Fibroblast of skin of right quadriceps (primary cell): Measurements from ENCODE around the gene GSTT2B.
A peak's percentile ranks its signal among the peaks of the same experiment; 100 is the strongest.
"Not testable (repeated sequence)": the region's sequence is repeated elsewhere in the genome, so short reads cannot be mapped to it uniquely, and the experiment has no call there.

Source experiments
- DNase-seq: peaks from one replicate; pipeline ENCODE4 v3.0.0-alpha.2; 2013

The GSTT2B gene

DNA sequence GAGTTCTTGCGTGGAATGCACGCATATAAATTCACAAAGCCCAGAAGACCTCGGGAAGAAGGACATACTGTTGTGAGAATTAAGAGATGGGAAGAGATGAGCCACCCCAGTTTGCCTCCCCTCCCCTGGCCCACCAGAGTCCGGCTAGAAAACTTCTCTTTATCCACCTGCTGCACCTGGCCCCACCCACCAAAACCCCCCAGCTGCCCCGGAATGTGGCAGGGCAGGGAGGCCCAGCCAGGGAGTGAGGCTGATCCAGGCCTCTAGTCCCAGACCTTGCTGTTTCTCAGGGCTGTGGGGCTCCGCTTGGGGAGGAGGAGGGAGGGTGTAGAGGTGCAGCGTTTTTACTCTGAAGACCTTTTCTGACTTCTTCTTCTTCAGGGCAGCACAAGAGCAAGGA is 19.6 kb upstream of the GSTT2B start:
- not testable (repeated sequence) for DNase-seq

DNA sequence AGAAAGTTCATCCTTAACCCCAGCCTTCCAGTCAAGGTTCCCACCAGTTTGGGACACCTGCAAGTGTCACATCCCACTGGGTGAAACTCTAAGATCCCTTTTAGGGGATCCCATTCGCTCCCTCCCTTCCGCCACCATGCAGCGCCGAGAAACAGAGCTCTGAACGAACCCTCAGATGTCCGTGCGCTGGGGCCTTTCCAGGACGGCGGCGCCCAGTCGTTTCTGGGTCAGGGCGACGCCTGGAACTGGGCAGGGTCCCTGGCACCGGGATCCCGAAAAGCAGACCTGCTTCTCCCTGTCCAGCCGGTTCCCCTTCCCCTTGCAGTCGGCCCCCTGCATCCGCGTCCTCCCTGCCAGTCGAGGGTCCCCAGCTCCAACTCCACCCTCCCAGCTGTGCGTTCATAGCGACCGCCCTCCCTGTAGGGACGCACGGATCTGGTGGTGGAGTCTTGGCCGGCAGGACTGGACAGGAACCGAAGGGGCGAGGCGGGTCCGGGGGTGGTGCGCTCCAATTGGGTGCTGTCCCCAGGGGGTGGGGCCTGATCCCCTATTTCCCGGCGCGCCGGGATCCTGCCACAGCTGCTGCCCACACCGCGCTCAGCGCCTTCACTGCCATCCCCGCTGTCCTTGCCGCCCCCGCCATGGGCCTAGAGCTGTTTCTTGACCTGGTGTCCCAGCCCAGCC is 18.7 kb upstream of the GSTT2B start, which contains the start of gene GSTT2:
Gene GSTT2 (plus strand): TSS at position 578 of the 684 bp plus-strand sequence.
- DNase-seq: not testable (repeated sequence)

DNA sequence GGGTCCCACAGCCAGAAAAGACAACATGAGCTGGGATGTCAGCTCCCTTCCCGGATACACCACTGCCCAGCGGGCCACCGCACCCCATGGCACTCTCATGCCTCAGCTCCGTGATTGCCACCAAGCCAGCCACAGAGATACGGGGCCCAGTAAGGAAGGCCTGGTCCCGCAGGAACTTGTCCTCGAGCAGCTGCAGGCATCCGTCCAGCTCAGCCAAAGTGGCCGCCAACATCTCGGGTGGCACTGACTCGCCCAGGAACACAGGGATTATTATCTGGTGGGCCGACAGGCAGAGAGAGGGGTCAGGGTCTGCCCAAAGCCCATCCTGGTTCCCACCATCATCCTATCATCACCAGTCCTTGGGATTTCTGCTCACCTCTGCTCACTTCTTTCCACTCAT is 16.3 kb upstream of the GSTT2B start:
- DNase-seq: not testable (repeated sequence)

DNA sequence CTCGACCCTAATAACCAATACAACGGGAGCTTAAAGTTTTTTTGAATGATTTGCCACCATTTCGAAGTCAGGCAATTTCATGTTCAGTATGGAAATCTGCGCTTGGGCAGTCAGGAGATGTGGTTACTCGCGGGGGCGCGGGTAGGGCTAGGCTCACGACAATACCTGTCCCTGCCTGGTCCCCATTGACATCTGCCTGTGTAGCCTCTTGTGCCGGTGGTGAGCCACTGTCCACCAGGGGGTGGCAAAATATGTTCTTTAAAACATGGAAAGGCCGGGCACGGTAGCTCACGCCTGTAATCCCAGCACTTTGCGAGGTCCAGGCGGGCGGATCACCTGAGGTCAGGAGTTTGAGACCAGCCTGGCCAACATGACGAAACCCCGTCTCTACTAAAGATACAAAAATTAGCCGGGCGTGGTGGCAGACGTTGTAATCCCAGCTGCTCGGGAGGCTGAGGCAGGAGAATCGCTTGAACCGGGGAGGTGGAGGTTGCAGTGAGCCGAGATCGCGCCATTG is 13.9 kb upstream of the GSTT2B start:
- DNase-seq: not testable (repeated sequence)

DNA sequence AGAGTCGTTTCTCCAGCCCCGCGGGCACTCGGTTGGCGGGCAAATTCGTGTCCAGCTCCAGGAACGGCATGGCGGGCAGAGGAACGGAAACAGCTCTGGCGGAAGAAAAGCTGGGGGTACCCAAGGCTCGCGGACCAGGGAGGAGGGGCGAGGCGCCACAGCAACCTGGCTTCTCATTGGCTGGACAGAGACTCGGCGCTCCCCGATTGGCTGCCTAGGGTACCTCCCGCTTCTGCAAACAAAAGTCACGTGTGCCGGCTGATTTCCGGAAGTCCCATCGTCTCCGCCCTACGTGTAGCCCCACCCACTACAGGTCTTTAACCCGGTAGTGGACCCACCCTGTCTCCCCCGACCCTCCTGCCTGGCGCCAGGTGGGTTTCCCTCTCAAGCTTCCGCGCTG is 13.3 kb upstream of the GSTT2B start, which contains the start of gene DDT:
Gene DDT (minus strand): TSS at position 97 of the 400 bp plus-strand sequence. CDS start 27 bp downstream, at position 70.
- not testable (repeated sequence) for DNase-seq

DNA sequence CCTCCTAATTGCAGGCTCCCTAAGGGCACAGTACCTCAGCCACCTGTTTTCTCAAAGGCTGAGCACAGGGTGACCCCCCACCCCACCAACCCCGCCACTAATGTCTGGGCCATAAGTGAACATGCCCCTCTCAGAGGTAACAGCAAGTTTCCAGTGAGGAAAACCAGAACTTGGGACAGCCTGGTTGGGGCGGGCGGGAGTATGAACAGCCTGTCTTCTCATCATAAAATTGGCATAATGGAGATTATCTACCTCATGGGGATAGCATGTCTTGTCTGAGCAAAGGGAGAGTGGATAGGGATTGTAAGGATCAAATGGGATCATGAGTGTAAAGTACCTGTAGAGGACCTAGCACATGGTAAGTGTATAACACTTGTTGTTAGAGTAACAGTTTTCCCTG is 10.9 kb upstream of the GSTT2B start:
- not testable (repeated sequence) for DNase-seq

DNA sequence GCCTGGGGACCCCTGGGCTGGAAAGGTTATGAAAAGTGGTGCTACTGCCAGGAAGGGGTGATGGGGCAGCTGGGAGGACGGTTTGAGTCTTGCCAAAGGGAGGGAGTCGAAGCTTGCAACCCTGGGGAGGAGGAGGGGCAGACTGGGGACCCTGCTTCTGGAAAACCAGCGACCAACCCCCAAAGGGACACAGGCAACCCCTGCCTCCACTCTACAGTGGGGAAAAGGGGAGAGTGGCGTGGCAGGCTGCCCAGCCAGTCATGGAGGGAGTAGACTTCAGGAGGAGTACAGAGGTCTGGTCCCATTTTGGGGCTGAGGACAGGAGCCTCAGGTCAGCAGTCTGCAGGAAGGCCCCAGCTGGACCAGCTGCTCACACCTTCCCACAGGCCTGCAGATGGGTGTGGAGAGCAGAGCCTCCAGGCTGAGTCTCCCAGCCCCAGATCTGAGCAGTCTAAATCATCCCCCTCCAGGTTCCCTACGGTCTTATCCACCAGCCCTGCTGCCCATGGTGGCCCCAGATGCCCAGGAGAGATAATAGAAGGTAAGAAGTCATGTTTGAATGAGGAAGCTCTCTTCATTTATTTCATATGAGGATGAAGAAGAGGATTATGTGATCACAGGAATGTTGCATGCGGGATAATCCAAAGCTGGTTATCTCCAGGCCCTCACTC is 10.0 kb upstream of the GSTT2B start:
- DNase-seq: no peak

DNA sequence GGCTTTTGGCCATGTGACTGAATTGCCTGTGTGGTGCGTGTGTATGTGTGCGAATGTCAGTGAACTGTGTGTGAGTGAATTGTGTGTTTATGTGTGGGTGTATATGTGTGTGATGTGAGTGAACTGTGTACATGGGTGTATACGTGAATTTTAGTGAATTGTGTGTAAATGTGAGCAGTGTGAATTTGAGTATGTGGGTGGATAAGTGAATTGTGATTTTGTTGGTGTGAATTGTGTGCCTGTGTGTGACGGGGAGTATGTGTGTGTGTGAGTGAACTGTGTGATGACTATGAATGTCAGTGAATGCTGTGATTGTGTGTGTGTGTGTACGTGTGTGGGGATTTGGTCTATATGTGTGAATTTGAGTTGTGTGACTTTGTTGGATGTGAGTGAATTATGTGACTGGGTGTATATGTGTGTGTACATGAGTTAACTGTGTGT is 9.2 kb upstream of the GSTT2B start:
- no peak for DNase-seq

DNA sequence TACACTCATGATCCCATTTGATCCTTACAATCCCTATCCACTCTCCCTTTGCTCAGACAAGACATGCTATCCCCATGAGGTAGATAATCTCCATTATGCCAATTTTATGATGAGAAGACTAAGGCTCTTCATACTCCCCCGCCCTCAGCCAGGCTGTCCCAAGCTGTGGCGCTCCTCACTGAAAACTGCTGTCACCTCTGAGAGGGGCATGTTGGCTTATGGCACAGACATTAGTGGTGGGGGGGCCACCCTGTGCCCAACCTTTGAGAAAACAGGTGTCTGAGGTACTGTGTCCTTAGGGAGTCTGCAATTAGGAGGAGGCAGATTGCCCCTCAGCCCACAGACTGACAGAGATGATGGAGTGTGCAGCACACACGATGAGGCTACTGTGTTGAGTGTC is 8.1 kb upstream of the GSTT2B start:
- DNase-seq: no peak

DNA sequence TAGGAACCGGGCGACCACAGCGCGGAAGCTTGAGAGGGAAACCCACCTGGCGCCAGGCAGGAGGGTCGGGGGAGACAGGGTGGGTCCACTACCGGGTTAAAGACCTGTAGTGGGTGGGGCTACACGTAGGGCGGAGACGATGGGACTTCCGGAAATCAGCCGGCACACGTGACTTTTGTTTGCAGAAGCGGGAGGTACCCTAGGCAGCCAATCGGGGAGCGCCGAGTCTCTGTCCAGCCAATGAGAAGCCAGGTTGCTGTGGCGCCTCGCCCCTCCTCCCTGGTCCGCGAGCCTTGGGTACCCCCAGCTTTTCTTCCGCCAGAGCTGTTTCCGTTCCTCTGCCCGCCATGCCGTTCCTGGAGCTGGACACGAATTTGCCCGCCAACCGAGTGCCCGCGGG is 5.6 kb upstream of the GSTT2B start, which contains the start of gene DDTL:
Gene DDTL (plus strand): TSS at position 321 of the 400 bp plus-strand sequence. CDS start 27 bp downstream, at position 348.
- not testable (repeated sequence) for DNase-seq

DNA sequence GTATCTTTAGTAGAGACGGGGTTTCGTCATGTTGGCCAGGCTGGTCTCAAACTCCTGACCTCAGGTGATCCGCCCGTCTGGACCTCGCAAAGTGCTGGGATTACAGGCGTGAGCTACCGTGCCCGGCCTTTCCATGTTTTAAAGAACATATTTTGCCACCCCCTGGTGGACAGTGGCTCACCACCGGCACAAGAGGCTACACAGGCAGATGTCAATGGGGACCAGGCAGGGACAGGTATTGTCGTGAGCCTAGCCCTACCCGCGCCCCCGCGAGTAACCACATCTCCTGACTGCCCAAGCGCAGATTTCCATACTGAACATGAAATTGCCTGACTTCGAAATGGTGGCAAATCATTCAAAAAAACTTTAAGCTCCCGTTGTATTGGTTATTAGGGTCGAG is 5.1 kb upstream of the GSTT2B start:
- not testable (repeated sequence) for DNase-seq

DNA sequence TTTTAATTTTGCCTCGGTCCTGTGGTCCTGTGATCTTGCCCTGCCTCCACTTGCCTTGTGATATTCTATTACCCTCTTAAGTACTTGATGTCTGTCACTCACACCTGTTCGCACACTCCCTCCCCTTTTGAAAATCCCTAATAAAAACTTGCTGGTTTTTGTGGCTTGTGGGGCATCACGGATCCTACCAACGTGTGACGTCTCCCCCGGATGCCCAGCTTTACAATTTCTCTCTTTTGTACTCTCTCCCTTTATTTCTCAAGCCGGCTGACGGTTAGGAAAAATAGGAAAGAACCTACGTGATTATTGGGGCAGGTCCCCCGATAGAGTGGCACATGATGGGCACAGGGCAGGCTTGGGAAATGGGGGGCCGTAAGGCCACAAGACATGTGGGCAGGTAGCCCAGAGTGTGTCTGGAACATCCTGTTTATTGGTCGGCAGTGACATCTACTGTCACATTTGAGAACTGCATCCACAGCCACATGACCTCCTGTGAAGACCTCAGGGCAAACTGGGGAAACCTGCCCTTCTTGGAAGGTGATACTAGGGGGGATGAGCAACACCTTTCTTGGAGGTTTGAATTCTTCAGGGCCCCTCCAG is 4.6 kb downstream of the GSTT2B start:
- DNase-seq: peak; percentile 57

DNA sequence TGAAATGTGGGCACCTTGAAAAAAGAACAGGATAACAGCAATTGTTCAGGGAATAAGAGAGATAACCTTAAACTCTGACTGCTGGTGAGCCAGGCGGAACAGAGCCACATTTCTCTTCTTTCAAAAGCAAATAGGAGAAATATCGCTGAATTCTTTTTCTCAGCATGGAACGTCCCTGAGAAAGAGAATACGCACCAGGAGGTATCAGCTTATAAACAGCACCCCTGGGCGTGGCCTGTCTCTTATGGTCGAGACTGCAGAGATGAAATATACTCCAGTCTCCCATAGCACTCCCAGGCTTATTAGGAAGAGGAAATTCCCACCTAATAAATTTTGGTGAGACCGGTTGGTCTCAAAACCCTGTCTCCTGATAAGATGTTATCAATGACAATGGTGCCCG is 5.1 kb downstream of the GSTT2B start:
- DNase-seq: not testable (repeated sequence)

DNA sequence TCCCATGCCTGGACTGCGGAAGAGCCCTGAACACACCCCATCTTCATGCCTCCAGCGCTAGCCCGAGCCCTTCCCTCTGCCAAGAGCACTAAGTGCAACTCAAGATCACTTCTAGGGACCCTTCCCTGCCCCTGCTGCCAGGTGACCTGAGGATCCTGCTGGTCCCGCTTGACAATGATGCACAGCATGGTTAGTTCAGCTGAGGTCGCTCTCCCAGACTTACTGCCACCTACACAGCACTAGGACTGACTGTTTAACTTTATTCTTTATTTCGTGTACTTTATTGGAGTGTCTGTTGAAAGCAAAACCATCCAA is 6.0 kb downstream of the GSTT2B start:
- not testable (repeated sequence) for DNase-seq

DNA sequence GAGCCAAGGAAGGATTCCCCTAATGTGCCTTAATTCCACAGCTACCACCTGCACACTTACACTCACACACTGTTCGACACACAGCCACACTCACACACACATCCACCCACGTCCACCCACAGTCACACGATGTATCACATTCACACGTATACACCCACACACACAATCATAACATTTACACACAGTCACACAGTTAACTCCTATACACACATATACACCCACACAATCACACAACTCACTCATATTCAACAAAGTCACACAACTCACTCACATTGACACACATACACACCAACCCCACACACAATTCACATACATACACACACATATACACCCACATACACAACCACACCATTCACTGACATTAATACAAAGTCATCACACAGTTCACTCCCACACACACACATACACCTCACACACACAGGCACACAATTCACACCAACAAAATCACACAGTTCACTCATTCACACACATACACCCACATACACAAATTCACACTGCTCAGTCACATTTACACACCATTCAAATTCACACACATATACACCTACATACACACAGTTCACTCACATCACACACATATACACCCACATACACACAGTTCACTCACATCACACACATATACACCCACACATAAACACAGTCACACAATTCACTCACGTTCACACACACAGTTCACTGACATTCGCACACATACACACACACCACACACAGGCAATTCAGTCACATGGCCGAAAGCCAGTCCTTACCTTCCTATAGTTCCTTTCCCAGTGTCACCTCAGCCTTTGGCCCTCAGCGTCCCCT is 6.6 kb downstream of the GSTT2B start:
- not testable (repeated sequence) for DNase-seq

DNA sequence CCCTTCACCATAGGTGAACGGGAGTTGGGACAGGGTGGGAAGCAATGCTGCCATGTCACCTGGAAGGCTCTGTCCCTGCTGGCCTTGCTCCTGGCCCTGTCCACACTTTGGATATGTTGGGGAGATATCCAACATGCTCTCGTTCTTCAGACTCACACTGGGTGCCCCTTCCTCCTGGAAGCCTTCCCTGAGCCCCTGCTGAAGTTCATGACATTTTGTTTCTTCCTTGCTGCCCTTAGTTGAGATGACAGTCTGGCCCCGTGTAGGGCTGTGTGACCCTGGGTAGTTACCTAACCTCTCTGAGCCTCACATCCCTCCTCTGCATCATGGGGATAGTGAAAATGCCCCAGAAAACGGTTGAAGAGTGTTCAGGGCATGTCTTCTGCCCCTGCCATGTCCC is 7.5 kb downstream of the GSTT2B start:
- DNase-seq: not testable (repeated sequence)

DNA sequence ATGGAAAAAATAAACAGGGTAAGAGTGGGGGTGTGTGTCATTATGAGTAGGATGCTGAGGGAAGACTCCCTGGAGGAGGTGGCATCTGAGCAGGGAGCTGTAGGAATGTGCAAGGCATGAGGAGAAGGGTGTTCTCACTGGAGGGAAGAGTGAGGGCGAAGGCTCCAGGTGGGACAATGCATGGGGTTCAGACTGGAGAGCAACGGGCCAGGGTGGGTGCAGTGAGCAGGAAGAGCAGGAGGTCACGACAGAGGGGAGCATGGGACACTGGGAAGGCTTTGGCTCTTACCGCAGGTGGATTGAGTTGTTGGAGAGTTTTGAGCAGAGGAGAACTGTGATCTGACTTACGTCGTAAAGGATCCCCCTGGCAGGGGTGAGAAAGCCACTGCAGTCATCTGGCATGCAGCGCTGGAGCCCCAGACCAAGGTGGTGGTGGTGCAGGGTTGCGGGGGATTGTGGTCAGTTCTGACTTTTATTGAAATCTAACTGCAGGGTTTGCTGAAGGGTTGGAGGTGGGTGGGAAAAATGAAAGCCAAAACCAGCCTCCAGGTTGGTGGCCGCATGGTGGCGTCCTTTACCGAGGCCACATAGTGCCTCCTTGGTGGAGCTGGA is 8.1 kb downstream of the GSTT2B start:
- DNase-seq: not testable (repeated sequence)

DNA sequence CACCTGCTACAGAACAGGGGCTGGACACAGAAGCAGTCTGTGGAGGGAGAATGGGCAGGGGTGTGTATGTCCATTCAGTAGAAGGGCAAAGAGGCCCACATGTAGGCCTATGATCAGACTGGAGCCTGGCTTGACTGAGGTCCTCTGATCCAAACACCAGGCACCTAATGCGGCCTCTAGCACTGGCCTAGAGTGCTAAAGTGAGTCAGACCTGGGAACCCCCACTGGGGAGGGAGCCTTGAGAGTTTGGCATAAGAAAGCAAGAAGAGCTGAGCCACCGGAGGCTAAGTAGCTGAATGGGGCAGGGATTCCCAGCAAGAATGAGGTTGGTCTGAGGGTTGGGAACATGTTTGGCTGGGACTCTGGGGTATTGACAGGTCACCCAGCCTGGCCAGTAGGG is 9.6 kb downstream of the GSTT2B start:
- DNase-seq: not testable (repeated sequence)

DNA sequence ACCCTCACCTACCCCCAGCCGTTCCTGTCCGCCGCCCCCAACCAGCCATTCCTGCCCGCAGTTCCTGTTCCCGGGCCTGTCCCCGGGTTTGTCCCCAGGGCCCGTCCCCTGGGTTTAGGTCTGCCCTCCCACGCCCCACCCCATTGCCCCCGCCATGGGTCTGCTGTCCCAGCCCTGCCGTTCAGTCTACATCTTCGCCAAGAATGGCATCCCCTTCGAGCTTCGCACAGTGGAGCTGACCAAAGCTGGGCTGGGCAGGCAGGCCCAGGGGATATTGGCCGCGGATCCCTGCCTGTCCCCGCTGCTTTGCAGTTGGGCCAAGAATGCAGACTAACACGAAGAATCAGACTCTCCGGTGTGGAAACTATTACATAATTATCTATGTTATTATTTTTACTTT is 11.2 kb downstream of the GSTT2B start:
- DNase-seq: not testable (repeated sequence)

DNA sequence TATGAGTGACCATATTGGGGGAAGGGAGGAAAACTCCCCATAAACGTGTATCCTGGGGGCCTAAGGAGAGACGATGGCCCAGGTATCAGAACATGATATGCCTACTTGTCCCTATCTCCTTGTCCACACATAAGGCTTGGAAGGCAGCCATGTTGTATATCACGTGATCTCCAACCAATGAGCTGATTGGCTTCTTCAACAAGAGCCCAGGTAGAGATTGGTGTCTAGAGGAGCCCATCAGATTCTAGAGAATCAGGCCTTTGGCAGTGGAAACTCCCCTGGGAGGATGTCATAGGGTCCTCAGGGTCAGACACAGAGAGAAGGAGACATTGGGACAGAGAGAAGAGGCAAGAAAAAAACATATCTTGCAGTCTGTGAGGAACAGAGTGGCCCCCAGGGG is 13.6 kb downstream of the GSTT2B start:
- DNase-seq: not testable (repeated sequence)

DNA sequence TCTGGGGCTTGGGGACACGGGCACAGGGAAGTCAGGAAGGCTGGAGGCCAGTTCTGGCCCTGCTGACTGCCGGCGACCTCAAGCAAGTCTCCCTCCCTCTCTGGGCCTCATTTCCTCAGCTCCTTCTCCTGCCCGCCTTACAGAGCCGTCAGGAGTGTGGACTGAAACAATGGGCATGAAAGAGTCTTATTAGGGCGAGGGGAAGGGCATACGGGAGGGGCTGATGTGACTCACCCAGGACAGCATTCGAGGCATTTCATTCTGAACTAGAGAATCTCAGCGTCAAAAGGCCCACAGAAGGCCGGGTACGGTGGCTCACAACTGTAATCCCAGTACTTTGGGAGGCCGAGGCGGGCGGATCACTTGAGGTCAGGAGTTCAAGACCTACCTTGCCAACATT is 20.8 kb downstream of the GSTT2B start:
- not testable (repeated sequence) for DNase-seq

DNA sequence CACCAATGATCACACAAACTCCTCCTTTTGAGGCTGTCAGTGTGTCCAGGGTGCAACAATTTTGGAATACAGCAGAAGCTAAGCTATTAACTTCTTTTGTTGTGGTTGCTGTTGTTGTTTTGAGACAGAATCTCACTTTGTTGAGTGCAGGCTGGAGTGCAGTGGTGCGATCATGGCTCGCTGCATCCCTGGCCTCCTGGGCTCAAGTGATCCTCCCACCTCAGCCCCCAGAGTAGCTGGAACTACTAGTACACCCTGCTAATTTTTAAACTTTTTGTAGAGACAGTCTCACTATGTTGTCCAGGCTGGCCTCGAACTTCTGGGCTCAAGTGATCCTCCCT is 22.0 kb downstream of the GSTT2B start:
- DNase-seq: no peak
